Measurements from ENCODE around the gene ERRFI1.

The ERRFI1 gene

GRCh38 chr1:8025061-8025670 lies 943 bp downstream of the ERRFI1 start:
- Histone ChIP-seq H3K27me3 (ENCODE audit: insufficient read depth, low read length) (no peaks in the 10 kb centered on the region), H3K18ac (ENCODE audit: low read length) (no peak overlapping the region), H2BK12ac (ENCODE audit: low read length) (no peak overlapping the region), H3K14ac (ENCODE audit: low read length) (peak overlapping the region; percentile 95), H3K4me1 (ENCODE audit: control insufficient read depth in 1 of 2, insufficient read depth in 2 of 2, low read length in 2 of 2) (peaks cover 10 to 15% of the 10 kb centered on the region in 2 experiments), H3K4me3 (ENCODE audit: low read depth, low read length) (peak overlapping the region; percentile 97), H3K79me2 (ENCODE audit: control insufficient read depth, insufficient read depth, low read length, poor library complexity) (peaks cover 24% of the 10 kb centered on the region), H4K91ac (ENCODE audit: low read depth, low read length) (peak overlapping the region; percentile 52), H3K9me3 (ENCODE audit: insufficient read depth, low read depth, low read length) (peaks cover 2% of the 10 kb centered on the region), H3K4me2 (ENCODE audit: low read length) (peak overlapping the region; percentile 71), H3K36me3 (ENCODE audit: control insufficient read depth in 1 of 2, insufficient read depth in 2 of 2, low read length in 2 of 2) (peaks cover 0 to 2% of the 10 kb centered on the region in 2 experiments), H3K4ac (ENCODE audit: low read depth, low read length) (peak overlapping the region; percentile 100), H3K23ac (ENCODE audit: low read length) (no peak overlapping the region), H3K79me1 (ENCODE audit: low read length) (peaks cover 21% of the 10 kb centered on the region), H3K9ac (ENCODE audit: low read length) (peak overlapping the region; percentile 99), H4K8ac (ENCODE audit: low read depth, low read length) (peak overlapping the region; percentile 80), H2AK5ac (ENCODE audit: low read length) (no peak overlapping the region), H2BK120ac (ENCODE audit: insufficient read depth, low read length, poor library complexity) (peak overlapping the region; percentile 30), H2BK5ac (ENCODE audit: low read depth, low read length, poor library complexity) (peak overlapping the region; percentile 92), H2AFZ (ENCODE audit: insufficient read depth, low read length, poor library complexity) (no peak overlapping the region), H3K27ac (ENCODE audit: low read depth, low read length) (peak overlapping the region; percentile 79), H4K12ac (ENCODE audit: low read depth, low read length) (no peak overlapping the region)
- WGBS (ENCODE audit: extremely low coverage, insufficient coverage, insufficient read length), result no CpG with 5 or more reads among the region's 19 CpGs
- DNase-seq, result peak in 1 of 2 donors; percentile 41

- Histone ChIP-seq H3K9me3 (ENCODE audit: insufficient read depth, low read depth, low read length) (peaks cover 2% of the 10 kb centered on the region), H4K12ac (ENCODE audit: low read depth, low read length) (no peak overlapping the region), H4K91ac (ENCODE audit: low read depth, low read length) (no peak overlapping the region), H3K14ac (ENCODE audit: low read length) (no peak overlapping the region), H2BK120ac (ENCODE audit: insufficient read depth, low read length, poor library complexity) (no peak overlapping the region), H3K18ac (ENCODE audit: low read length) (no peak overlapping the region), H3K4me1 (ENCODE audit: control insufficient read depth in 1 of 2, insufficient read depth in 2 of 2, low read length in 2 of 2) (peaks cover 10 to 15% of the 10 kb centered on the region in 2 experiments), H3K4me3 (ENCODE audit: low read depth, low read length) (no peak overlapping the region), H3K36me3 (ENCODE audit: control insufficient read depth in 1 of 2, insufficient read depth in 2 of 2, low read length in 2 of 2) (peaks cover 0 to 2% of the 10 kb centered on the region in 2 experiments), H3K4me2 (ENCODE audit: low read length) (peak overlapping the region; percentile 76), H3K27me3 (ENCODE audit: insufficient read depth, low read length) (no peaks in the 10 kb centered on the region), H2BK12ac (ENCODE audit: low read length) (no peak overlapping the region), H4K8ac (ENCODE audit: low read depth, low read length) (no peak overlapping the region), H3K23ac (ENCODE audit: low read length) (no peak overlapping the region), H2BK5ac (ENCODE audit: low read depth, low read length, poor library complexity) (no peak overlapping the region), H2AFZ (ENCODE audit: insufficient read depth, low read length, poor library complexity) (no peak overlapping the region), H2AK5ac (ENCODE audit: low read length) (no peak overlapping the region), H3K27ac (ENCODE audit: low read depth, low read length) (no peak overlapping the region), H3K9ac (ENCODE audit: low read length) (no peak overlapping the region), H3K4ac (ENCODE audit: low read depth, low read length) (no peak overlapping the region), H3K79me2 (ENCODE audit: control insufficient read depth, insufficient read depth, low read length, poor library complexity) (peaks cover 24% of the 10 kb centered on the region), H3K79me1 (ENCODE audit: low read length) (peaks cover 21% of the 10 kb centered on the region)
- WGBS (ENCODE audit: extremely low coverage, insufficient coverage, insufficient read length), result no CpG with 5 or more reads among the region's 3 CpGs
- no peak for DNase-seq
Observed at GRCh38 chr1:8024329-8024728, 1.8 kb downstream of the ERRFI1 start.

GRCh38 chr1:8023995-8024313 lies 2.2 kb downstream of the ERRFI1 start:
- Histone ChIP-seq H3K4ac (ENCODE audit: low read depth, low read length) (peak overlapping the region; percentile 65), H3K9me3 (ENCODE audit: insufficient read depth, low read depth, low read length) (peaks cover 2% of the 10 kb centered on the region), H4K91ac (ENCODE audit: low read depth, low read length) (no peak overlapping the region), H3K23ac (ENCODE audit: low read length) (peak overlapping the region; percentile 24), H3K18ac (ENCODE audit: low read length) (no peak overlapping the region), H3K79me2 (ENCODE audit: control insufficient read depth, insufficient read depth, low read length, poor library complexity) (peaks cover 26% of the 10 kb centered on the region), H2AK5ac (ENCODE audit: low read length) (no peak overlapping the region), H2BK12ac (ENCODE audit: low read length) (no peak overlapping the region), H2BK5ac (ENCODE audit: low read depth, low read length, poor library complexity) (no peak overlapping the region), H3K27me3 (ENCODE audit: insufficient read depth, low read length) (no peaks in the 10 kb centered on the region), H2BK120ac (ENCODE audit: insufficient read depth, low read length, poor library complexity) (no peak overlapping the region), H3K4me3 (ENCODE audit: low read depth, low read length) (no peak overlapping the region), H3K9ac (ENCODE audit: low read length) (peak overlapping the region; percentile 49), H3K27ac (ENCODE audit: low read depth, low read length) (peak overlapping the region; percentile 31), H2AFZ (ENCODE audit: insufficient read depth, low read length, poor library complexity) (no peak overlapping the region), H3K36me3 (ENCODE audit: control insufficient read depth in 1 of 2, insufficient read depth in 2 of 2, low read length in 2 of 2) (peaks cover 0 to 2% of the 10 kb centered on the region in 2 experiments), H3K4me1 (ENCODE audit: control insufficient read depth in 1 of 2, insufficient read depth in 2 of 2, low read length in 2 of 2) (peaks cover 12 to 19% of the 10 kb centered on the region in 2 experiments), H3K79me1 (ENCODE audit: low read length) (peaks cover 22% of the 10 kb centered on the region), H4K8ac (ENCODE audit: low read depth, low read length) (no peak overlapping the region), H3K4me2 (ENCODE audit: low read length) (peak overlapping the region; percentile 76), H4K12ac (ENCODE audit: low read depth, low read length) (no peak overlapping the region), H3K14ac (ENCODE audit: low read length) (no peak overlapping the region)
- peak in 1 of 2 donors; percentile 32 for DNase-seq
- WGBS (ENCODE audit: extremely low coverage, insufficient coverage, insufficient read length), result no CpG with 5 or more reads among the region's 1 CpG

- Histone ChIP-seq H3K27ac (ENCODE audit: low read depth, low read length) (peak overlapping the region; percentile 31), H4K8ac (ENCODE audit: low read depth, low read length) (no peak overlapping the region), H2BK12ac (ENCODE audit: low read length) (no peak overlapping the region), H3K79me1 (ENCODE audit: low read length) (peaks cover 26% of the 10 kb centered on the region), H2BK120ac (ENCODE audit: insufficient read depth, low read length, poor library complexity) (no peak overlapping the region), H3K18ac (ENCODE audit: low read length) (no peak overlapping the region), H4K91ac (ENCODE audit: low read depth, low read length) (no peak overlapping the region), H3K14ac (ENCODE audit: low read length) (no peak overlapping the region), H2BK5ac (ENCODE audit: low read depth, low read length, poor library complexity) (no peak overlapping the region), H3K4me2 (ENCODE audit: low read length) (peak overlapping the region; percentile 76), H2AK5ac (ENCODE audit: low read length) (no peak overlapping the region), H4K12ac (ENCODE audit: low read depth, low read length) (no peak overlapping the region), H3K23ac (ENCODE audit: low read length) (peak overlapping the region; percentile 24), H3K9me3 (ENCODE audit: insufficient read depth, low read depth, low read length) (peaks cover 2% of the 10 kb centered on the region), H3K4me1 (ENCODE audit: control insufficient read depth in 1 of 2, insufficient read depth in 2 of 2, low read length in 2 of 2) (peaks cover 12 to 21% of the 10 kb centered on the region in 2 experiments), H2AFZ (ENCODE audit: insufficient read depth, low read length, poor library complexity) (no peak overlapping the region), H3K4me3 (ENCODE audit: low read depth, low read length) (peak overlapping the region; percentile 43), H3K9ac (ENCODE audit: low read length) (peak overlapping the region; percentile 49), H3K36me3 (ENCODE audit: control insufficient read depth in 1 of 2, insufficient read depth in 2 of 2, low read length in 2 of 2) (peaks cover 0 to 2% of the 10 kb centered on the region in 2 experiments), H3K4ac (ENCODE audit: low read depth, low read length) (peak overlapping the region; percentile 65), H3K79me2 (ENCODE audit: control insufficient read depth, insufficient read depth, low read length, poor library complexity) (peaks cover 28% of the 10 kb centered on the region), H3K27me3 (ENCODE audit: insufficient read depth, low read length) (no peaks in the 10 kb centered on the region)
- DNase-seq, result no peak
- no CpG with 5 or more reads among the region's 10 CpGs for WGBS (ENCODE audit: extremely low coverage, insufficient coverage, insufficient read length)
Observed at GRCh38 chr1:8023287-8023994, 2.7 kb downstream of the ERRFI1 start.

Measured in trophoblast cell (in vitro differentiated cells and primary cell).